Measurements from ENCODE around the gene TMEM62.

TMEM62 gene

DNA sequence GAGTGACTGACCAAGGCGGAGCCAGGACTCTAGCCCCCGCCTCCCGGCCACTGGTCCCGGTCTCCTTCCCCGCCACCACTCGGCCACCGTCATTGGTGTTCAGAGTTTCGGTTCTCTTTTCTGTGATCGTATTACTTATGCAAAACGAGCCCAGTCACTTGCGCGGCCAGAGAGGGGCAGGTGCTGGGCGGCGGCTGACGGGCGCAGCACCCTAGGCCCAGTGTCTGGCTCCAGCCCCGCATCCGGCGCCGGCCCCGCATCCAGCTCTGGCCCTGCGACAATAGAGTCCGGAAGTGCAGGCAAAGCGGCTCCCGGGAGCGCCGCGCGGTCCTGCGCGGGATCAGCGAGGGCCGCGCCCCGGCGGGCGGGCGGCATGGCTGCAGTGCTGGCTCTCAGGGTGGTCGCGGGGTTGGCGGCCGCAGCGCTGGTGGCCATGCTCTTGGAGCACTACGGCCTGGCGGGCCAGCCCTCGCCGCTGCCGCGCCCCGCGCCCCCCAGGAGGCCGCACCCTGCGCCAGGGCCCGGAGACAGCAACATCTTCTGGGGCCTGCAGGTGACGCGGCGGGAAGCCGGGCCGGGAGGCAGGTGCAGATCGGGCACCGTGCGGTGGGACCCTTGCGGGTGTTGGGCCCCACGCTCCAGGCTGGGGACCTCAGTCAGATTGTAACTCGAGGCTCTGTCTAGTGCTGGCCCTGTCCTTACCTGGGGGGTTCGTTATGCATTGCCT, at the start of gene TMEM62:
Gene TMEM62 (plus strand): TSS at position 157 of the 727 bp plus-strand sequence. CDS start 217 bp downstream, at position 374.
- DNase-seq, result no peak

DNA sequence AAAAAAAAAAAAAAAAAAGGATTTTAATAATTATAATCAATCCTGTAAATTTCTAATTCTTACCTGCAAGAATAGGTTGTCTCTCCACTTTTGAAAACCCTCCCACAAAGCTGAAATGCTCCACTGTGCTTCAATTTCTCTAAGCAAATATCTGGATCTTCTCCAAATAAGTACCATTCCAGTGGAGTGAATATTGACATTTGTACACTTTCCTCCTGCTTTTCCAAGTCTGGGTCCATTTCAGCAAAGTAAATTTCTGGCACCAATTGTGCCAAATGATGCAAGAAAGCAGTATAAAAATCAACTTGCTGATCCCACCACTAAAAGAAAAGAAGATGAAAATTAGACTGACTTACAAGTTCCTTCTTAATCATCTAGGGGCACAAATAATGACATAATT, 47.5 kb upstream of the TMEM62 start:
- DNase-seq, result no peak

DNA sequence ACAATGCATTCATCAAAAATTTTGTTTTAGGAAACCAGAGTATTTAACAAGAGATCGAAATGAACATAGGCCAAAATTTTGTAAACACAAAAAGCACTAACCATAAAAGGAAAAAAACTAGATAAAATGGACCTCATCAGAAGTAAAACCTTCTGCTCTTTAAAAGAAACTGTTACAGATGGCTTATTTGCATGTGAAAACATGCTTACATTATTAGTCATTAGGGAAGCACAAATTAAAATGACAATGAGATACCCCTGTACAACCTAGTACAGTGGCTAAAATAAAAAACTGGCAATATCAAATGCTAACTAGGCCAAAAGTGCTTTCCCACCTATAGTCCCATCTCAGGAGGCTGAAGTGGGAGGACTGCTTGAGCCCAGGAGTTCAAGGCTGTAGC, 46.8 kb upstream of the TMEM62 start:
- no peak for DNase-seq

DNA sequence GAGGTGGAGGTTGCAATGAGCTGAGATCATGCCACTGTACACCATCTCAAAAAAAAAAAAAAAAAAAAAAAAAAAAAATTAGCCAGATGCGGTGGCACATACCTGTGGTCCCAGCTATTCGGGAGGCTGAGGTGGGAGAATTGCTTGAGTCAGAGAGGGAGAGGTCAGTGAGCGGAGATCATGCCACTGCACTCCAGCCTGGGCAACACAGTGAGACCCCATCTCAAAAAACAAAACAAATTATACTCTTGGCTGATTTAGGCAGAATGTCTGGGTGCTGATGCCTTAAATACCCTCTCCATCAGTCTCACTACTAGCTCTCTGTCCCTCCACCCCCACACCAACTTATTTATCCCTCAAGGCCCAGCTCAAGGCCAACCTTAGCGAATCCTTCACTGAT, 41.5 kb upstream of the TMEM62 start:
- DNase-seq, result no peak

DNA sequence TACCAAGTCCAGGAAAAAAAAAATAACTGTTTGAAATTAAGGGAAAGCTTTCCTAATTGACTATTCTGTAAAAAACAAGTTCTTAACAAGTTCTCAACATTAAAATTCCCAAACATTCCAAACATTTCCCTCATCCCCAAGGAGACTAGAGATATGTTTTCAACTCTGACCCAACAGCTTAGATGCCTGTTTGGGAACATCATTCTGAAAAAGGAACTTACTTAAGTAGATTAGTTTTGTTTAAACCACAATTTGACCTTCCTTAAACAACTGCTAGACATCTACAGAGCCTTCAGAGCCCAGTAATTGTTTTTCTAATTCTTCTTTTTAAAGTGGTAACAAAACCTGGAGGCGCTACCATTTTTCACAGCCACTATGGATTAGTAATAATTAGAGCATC, 40.4 kb upstream of the TMEM62 start:
- no peak for DNase-seq

DNA sequence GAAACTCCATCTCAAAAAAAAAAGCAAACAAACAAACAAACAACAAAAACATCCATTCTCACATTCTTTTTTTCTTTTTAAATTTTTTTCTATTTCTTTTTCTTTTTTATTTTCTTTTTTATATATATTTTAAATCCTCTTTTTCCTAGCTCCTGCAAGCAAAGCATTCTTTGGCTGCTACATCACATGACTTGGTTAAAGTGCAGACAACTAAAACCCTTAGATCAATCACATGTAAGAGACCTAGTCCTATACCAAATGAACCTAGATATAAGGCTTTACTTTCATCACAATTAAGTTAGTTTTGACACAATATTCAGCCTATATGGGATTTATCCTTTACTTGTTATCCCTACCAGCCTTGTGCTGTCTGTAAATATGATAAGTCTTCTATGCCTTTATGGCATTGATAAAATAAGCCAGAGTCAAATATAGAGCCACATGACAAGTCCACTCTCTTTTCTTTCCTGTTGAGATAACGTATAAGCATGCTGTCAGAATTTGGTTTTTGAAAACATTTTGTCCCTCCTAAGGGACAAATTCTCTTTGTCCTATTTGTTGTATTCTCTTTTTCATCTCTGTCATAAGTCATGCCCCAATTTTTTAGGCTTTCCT, 38.9 kb upstream of the TMEM62 start:
- DNase-seq, result no peak

DNA sequence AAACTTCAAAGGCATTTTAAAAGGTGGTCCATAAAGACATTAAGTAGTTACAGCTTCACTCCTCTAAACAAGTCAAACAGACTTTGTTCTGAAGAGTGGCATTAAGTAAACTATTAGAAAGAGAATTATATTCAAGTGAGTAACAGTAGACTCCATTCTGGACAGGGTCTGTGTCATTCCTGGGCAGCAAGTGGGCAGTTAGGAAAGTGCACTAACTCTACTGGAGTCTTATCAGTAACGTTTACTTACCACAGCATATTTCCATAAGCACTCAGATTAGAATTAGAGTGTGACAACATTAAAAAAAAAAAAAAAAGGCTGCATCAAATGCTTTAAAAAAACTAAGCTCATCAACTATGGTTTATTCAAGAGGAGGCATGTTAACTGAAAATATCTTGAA, 38.1 kb upstream of the TMEM62 start:
- DNase-seq, result no peak

DNA sequence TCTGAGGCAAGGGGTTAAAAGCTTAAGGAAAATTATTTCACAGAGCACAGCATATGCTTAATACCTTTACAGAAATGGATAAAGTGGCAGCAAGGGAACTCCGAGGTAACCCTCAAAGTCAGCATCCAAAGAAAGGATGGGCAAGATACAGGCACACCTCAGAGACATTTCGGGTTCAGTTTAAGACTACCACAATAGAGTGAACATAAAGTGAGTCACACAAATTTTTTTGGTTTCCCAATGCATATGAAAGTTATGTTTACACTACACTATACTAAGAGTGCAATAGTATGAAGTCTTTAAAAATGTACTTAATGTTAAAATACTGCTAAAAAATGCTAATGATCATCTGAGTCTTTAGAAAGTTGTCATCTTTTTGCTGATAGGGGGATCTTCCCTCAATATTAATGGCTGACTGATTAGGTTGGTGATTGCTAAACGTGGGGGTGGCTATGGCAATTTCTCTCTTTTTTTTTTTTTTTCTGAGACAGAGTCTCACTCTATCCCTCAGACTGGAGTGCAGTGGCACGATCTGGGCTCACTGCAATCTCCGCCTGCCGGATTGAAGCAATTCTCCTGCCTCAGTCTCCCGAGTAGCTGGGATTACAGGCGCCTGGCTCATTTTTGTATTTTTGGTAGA, 37.6 kb upstream of the TMEM62 start:
- DNase-seq, result no peak

DNA sequence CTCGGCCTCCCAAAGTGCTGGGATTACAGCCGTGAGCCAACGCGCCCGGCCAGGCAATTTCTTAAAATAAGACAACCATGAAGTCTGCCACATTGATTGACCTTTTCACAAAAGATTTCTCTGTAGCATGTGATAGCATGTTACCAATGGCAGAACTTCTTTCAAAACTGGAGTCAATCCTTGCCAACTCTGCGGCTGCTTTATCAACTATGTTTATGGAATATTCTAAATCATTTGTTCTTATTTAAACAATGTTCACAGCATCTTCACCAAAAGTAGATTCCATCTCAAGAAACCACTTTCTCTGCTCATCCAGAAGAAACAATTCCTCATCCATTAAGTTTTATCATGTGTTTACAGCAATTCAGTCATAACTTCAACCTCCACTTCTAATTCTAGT, 37.0 kb upstream of the TMEM62 start:
- no peak for DNase-seq

DNA sequence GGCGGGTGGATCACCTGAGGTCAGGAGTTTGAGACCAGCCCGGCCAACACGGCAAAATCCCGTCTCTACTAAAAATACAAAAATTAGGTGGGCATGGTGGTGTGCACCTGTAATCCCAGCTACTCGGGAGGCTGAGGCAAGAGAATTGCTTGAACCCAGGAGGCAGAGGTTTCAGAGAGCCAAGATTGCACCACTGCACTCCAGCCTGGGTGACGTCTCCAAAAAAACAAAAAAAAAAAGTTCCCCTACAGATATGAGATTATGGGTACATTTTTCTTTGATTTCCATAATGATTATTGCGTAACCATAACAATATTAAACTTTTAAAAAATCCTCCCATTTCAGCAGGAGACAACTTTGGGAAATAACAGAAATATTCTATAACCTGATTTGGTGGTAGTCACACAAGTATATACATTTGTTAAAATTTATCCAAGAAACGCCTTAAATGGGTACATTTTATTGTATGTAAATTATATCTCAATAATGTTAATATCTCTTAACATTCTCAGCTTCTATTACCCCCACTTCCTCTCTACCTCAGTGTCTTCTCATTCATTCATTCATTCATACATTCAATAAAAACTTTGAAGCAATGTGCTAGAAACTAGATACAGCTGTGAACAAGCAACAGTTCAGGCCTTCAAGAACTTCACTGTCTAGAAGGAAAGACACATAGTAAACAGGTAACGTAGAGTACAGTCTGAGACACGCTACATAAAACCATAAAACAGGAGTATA, 34.1 kb upstream of the TMEM62 start:
- no peak for DNase-seq

DNA sequence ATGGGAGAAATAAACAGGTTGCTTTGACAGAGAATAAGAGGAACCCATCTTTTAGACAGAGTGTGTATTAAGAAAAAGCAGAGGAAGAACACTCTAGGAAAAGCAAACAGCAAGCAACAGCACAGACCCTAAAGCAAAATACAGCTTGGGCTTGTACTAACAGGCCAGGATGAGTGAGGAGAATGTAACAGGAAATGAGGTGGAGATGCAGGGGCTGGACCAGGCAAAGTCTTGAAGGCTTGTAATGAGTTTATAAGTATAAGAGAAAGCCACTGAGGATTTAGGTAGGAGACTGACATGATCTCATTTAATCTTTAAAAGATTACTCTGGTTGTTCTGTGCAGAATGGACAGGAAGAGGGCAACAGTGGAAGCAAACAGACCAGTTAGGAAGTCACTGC, 32.4 kb upstream of the TMEM62 start:
- no peak for DNase-seq

DNA sequence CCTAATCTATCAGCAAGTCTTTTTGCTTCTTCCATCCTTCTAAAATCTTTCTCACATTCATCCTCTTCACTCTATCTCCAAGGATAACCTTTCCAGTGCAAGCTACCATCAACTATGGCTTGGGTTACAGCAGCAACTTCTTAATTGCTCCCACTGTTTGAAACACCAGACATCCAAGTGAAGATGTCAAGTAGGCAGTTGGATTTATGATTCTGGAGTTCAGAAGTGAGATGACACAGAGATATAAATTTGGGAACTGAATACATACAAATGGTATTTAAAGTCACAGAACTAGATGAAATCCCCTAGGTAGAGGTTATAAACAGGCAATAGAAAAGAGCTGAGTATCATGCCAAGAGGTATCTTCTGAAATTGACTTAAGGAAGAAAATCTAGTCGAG, 31.2 kb upstream of the TMEM62 start:
- DNase-seq, result no peak

DNA sequence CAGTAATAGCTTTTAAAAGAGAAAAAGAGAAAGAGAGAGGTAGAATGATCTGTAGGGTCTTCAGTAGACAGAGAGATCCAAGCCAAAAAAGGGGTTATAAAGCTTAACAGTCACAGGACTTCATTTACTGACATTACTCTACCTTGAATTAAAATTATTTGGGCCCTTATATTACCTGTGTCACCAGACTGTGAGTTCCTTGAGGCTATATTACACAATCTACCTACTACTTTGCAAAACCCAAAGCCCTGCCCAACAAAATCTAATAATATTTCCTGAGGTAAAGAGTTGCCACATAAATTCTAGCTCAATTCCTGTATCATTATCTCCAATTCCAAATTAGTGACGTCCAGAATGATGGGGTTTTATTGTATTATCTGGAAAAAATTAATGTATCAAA, 29.5 kb upstream of the TMEM62 start:
- DNase-seq, result no peak

DNA sequence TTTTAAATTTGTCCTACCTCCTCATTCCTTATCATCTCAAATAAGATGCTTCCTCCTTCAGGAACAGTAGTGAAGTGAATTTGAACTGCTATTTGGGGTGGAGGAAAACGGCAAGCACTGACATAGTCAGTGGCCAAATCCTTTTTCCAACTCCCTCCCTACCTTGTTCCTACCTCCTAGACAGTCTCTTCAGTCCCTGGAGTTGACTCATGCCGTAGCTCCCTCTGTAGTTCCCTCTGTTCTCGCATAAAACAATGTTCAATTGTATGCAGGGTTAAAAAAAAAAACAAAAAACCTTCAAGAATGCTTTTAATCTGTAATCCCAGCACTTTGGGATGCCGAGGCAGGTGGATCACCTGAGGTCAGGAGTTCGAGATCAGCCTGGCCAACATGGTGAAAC, 29.0 kb upstream of the TMEM62 start:
- DNase-seq, result no peak

DNA sequence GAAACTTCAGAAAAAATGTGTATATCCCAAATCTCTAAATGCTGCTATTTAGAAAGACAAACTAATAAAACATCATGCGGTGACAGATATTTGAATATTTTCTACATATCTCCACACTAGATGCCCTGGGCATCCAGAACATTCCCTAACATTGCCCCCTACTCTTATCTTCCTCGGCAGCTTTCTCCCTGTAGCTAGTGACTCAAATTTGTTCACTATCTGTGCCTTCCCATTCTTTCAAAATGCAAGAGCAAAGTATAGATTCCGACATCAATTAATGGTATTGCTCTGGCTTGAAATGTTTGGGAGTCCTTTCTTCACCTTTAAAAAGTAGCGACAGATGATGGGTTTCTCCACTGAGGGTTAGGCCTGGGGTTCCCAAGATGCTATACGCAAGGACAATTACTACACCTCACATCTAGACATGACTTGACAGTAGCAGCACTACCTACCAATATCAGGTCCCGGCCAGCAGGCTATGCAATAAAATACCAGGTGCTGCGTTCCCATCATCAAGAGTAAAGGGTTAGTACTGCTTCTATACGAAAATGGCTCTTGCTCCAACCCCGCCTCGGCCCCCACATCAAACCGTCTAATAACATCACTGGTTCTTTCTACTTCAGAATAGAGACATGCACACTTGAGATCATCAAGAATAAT, 28.2 kb upstream of the TMEM62 start:
- no peak for DNase-seq

DNA sequence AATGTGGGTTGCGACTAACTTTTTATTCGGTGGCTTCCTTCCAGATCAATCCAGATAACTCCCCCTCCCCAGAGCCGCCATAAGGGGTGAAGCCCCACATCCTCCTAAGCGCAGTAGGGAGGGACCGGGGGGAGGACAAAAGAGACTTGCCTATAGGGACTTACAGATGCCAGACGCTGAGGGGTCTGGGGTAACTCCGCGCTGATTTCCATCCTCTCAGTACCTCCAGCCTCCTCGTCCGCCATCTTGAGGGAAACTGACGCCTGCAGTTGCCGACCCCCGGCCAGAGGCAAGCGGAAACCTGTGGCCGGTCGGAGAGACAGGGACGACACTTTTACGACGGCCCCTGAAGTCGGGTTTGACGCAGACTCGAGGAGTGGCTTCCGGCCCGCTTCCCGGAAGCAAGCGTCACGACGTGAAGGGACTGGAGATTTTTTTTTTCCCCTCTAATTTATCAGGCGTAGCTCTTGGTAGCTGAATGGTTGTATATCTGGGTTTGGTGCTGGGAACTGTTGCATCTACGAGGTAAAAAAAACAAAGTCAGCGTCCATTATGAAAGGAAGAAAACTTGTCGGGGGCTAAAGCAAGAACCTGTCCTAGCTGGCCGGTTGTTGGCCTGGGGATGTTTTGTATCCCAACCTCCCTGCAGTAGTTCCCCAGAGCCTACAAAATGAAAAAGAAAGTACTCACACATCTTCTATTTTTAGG, 27.5 kb upstream of the TMEM62 start, which contains the start of gene UBR1:
Gene UBR1 (minus strand): TSS at position 261 of the 708 bp plus-strand sequence. CDS start 16 bp downstream, at position 245.
- DNase-seq, result peak; percentile 81

DNA sequence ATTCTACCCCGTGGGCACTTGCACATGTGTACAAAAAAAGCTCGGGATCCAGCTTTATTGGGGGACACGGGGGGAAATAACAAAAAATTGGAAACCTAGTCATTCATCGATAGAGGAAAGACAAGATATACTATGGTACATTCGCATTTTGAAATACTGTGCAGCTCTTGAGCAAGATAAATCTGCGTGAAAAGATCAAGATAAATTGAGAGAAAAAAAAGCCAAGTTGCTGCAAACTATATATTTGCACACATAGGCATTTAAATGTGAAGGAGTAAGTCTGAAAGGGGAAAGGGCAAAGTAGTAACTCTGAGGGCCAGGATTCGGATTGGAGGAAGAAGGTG, 26.9 kb upstream of the TMEM62 start:
- no peak for DNase-seq

DNA sequence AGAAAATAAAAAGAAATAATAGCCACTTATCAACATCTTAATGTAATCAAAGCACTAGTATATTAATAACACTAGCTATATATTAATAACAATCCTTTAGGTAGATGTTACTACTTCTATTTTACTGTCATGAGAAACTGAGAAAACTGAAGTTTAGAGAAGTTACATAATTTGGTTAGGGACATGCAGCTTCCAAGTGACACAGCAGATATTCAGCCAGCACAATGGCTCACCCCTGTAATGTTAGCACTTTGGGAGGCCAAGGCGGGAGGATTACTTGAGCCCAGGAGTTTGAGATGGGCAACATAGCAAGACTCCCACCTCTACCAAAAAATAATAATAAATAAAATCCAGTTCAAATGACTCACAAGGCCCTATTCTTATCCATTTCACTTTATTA, 25.6 kb upstream of the TMEM62 start:
- DNase-seq, result no peak

DNA sequence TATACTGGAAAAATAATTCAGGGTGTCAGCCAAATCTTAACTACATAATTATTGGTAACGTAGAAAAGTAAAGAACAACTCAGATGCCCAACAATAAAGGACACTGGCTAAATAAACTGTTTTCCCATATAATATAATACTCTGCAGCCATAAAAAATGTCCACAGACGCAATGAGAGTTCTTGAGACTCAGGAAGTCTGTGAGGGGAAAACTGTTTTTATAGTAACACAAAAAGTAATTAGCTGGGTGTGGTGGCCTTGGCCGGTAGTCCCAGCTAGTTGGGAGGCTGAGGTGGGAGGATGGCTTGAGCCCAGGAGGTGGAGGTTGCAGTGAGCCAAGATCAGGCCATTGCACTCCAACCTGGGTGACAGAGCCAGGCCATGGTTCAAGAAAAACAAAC, 22.0 kb upstream of the TMEM62 start:
- no peak for DNase-seq

DNA sequence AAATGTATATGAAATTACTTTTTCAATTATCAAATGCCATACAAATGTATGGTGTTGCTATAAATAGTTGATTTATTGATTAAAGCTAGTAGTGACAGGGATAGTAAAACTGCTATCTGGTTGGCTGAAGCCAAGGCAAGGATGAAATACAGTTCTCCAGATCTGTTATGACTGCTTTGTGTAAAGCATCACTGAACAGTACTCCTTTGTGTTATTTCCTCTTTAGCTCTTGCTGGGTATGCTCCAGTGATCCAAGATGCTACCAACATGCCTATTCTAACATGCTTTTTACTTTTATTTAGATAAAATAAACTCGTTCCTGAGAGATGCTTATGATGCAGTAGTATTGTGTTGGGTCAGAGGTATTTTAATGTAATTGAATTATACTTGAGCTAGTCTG, 15.1 kb upstream of the TMEM62 start:
- DNase-seq, result no peak

DNA sequence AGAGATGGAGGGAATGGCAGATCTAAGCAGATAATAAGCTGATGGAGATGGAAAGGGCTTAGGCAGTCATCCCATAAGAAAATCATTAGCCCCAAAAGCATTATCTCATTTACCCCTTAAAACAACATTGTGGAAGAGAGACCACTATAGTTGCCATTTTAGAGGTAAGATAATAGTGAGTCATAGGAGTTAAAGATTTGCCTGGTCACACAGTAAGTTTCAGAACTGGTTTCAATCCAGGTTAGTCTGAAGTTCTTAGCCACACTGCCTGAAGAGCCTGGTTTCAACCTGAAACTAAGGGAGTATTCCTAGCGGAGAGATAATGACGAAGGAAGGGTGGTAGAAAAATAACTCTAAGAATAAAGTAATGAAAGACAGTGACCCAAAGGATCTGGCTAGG, 14.6 kb upstream of the TMEM62 start:
- DNase-seq, result no peak

DNA sequence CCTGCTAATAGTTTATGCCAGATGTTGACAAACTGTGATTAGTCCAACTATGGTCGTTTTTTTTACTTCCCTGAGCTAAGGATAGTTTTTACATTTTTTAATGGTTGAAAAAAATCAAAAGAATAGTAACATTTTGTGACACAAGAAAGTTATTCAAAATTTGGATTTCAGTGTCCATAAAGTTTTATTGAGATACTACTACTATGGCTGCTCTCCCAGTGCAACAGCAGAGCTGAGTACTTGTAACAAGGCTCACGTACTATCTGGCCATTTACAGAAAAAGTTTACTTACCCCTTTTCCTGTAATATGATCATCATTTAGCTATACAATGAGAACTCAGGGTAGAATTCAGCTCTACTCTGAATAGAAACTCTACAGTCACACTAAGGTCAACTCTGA, 11.5 kb upstream of the TMEM62 start:
- no peak for DNase-seq

Measured in NCI-H1694 treated with DMSO at 0.1 percent for 48 hours (cell line).